ENCODE measurements around the gene HDAC5.
"Not testable (repeated sequence)": the region's sequence is repeated elsewhere in the genome, so short reads cannot be mapped to it uniquely, and the experiment has no call there.

Gene HDAC5

GRCh38 chr17:44110823-44111633 is 12.4 kb downstream of the HDAC5 start:
- DNase-seq = peak; percentile 60 to 72

DNA sequence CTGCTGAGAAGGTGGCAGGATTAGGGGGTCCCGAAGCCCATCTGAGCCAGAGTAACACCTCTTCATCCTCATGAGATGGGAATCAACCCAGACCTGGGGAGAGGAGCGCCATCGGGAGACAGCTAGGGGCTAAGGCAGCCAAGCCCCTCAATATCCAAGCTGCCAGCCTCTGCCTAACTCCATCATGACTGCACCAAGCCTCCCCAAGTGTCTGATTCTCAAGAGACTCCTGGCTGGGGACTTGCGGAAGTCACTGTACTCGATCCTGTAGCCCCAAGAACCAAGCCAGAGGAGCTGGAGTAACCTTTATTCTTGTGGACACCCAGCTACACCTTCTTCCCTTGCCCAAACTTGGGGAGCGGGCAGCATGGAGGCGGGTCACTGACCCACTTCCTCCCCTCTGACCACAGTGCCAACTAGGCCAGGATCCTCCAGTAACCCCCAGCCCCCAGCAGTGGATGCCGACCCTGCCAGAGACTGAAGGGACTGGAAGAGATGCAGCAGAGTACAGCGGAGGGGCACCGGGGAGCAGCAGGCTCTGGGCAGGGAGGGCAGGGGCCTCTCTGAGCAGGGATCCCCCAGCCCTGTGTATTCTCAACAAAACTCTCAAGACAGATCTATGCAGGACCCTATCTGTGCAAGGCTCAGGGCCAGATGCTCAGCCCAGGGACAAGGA is 13.3 kb downstream of the HDAC5 start:
- no peak for DNase-seq

GRCh38 chr17:44109312-44109630 is 14.2 kb downstream of the HDAC5 start:
- DNase-seq = no peak

- DNase-seq = no peak
These were observed 14.8 kb downstream of the HDAC5 start for GRCh38 chr17:44108440-44109311.

GRCh38 chr17:44106801-44107200 is 16.6 kb downstream of the HDAC5 start:
- no peak for DNase-seq

DNA sequence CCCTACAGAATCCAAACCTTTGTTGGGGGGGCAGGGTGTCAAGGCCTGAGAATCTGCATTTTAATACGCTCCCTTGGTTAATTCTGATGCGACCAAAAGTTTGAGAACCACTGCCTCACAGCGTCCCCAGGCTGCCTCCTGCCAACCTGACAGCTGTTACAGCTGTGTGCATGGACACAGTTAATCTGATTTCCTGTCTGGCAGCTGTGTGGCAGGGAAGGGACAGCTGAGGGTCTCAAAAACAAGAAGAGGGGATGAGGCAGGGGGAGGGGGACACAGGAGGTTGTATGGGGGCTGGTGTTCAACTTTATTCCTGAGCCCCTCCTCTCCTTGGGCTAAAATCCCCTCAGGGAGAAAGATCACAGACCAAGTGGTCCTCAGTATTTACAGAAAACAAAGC is 17.5 kb downstream of the HDAC5 start:
- no peak for DNase-seq

- DNase-seq = no peak
These were observed 18.0 kb downstream of the HDAC5 start for GRCh38 chr17:44105483-44105882.

GRCh38 chr17:44102849-44103622 is 20.4 kb downstream of the HDAC5 start:
- no peak for DNase-seq

DNA sequence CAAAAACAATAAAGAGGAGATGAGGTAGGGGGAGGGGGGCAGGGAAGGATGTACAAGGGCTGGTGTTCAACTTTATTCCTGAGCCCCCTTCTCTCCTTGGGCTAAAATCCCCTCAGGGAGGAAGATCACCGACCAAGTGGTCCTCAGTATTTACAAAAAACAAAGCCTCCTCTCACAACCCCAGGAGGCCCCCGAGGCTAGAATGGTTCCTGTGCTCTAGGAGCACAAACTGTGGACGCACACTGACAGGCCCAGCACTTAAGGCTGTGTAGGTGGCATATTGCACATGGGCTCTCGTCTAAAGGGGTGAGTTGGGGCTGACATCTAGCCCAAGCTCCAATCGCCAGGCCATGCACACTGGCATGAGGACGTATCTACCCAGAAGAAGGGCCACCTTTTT is 21.6 kb downstream of the HDAC5 start:
- DNase-seq = not testable (repeated sequence)

GRCh38 chr17:44097110-44097958 is 26.1 kb downstream of the HDAC5 start:
- DNase-seq = no peak

- DNase-seq = no peak
These were observed 27.6 kb downstream of the HDAC5 start for GRCh38 chr17:44095647-44096496.

DNA sequence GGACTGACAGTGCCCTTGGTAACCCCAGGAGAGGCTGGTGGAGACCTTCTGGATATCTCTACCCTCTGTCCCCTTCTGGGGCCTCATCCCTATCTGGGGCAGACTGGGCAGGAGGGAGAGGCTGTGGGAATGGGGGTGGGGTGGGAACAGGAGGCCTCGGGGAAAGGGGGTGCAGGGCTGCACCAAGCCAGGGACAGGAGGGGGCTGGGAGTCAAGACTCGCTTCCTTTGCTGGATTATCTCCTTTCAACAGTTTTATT is 28.1 kb downstream of the HDAC5 start:
- DNase-seq = no peak

- no peak for DNase-seq
These were observed 28.6 kb downstream of the HDAC5 start for GRCh38 chr17:44094701-44095387.

DNA sequence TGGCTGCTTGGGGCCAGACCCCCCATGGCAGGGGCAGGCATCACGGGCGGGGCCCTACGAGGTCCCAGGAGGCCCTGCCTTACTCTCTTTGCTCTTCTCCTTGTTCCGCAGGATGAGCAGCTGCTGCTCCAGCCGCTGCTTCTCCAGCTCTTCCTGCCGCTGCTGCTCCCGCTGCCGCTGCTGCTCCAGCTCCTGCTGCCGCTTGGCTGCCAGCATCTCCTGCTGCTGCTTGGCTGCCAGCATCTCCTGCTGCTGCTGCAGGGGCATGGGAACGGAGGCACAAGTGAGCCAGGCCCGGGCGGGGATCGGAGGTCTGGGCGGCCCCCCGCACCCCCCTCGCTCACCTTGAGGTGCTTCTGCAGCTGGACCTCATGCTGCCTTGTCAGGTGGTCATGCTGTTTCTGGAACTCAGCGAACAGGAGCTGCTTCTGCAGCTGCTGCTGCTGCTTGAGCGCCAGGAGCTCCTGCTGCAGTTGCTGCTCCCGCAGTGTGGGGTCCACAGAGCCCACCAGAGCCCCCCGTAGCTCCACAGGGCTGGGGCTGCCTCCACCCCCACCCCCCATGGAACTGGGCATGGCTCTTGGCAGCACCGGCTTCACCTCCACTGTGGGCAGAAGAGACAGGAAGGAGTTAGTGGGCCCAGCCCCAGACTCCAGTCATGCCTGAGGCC is 30.1 kb downstream of the HDAC5 start:
- DNase-seq = no peak

- DNase-seq = no peak
These were observed 31.4 kb downstream of the HDAC5 start for GRCh38 chr17:44092051-44092450.

DNA sequence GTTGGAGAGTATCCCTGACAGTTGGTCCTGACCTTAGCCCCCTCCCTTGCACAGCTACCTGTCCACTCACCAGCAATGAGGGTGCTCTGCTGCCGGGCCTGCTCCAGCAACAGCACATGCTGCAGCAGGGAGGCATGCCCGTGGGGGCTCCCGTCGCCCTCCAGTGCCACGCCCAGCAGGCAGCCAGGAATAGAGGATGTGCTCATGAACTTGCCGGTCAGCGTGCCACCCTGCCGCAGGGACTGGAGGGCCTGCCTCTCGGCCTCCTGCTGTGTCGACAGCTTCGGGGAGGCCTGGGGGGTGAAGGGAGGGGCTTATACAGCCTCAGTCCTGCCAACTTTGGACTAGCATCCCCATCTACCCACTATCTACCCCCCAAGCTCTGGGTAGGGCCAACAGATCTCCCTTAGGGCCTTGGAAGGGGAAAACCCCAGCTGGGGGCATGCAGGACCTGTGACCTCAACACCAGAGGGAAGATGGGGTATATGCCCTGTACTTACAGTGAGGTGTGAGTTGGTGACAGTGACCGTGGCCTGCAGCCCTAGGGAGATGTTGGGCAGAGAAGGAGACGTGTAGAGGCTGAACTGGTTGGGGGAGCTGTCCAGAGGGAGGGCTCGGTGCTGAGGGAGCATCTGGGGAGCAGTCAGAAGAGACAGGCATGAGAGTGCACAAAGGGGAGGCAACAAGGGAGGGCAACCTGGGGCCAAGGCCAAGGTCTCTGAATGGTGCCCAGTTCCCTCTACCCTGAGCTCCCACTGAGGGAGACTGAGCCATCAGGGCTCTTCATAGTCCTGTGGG is 32.0 kb downstream of the HDAC5 start:
- DNase-seq = no peak

DNA sequence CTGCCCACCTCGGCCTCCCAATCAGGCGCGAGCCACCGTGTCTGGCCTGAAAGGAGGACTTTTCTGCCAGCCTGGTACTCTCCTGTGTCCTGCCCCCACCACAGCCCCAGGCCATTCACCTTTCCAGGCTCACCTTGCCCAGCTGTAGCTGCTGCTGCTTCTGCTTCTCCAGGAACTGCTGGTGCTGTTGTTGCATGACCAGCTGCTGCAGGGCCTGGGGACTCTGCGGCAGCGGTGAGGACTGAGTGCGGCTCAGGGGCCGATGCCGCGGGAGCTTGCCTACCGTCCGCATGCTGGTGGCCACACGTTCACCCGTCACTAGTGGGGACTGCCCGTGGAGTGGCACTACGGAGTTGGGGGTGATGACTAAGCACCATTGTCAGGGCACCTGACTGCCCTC is 35.2 kb downstream of the HDAC5 start:
- no peak for DNase-seq

DNA sequence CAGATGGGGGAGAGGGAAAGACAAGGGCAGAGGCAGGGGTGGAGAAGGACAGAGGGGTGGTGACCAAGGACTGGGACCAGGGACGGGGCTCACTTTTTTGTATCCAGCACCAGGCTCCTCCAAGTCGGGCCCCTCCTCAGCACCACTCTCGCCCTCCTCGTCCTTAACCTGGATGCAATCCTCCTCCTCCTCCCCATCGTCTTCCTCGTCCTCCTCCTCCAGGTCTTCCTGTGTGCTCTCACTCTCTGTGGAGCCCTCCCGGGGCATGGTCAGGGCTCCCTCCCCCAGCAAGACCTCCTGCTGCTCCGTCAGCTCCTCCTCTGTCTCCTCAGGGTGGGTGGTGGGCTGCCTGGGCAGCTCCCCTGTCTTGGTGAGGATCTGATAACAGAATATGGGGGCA is 36.1 kb downstream of the HDAC5 start:
- DNase-seq = no peak

Data from stimulated activated CD4-positive, alpha-beta T cell treated with anti-CD3 and anti-CD28 coated beads, Interleukin-2, amount 100 ng/mL, for 24 hours (primary cell).